HepG2 (cell line): ENCODE data around the gene SCFD1. TPM values are rescaled to one million over a fixed set of nuclear protein-coding genes. Genes with fewer than 3 reads are reported as not detected.

ENCODE experiments used
- AKAP8 ChIP-seq: sonication (generic); formaldehyde crosslinking; IDR thresholded peaks from 2 replicates; pipeline ENCODE4 v1.5.1; 2020; ENCODE audit warnings: mild to moderate bottlenecking, missing genetic modification reagents
- ARNTL ChIP-seq: sonication (generic); formaldehyde crosslinking; IDR thresholded peaks from 2 replicates; pipeline ENCODE4 v1.4.0; 2020; ENCODE audit warnings: mild to moderate bottlenecking, missing genetic modification reagents
- CHD2 ChIP-seq: IDR thresholded peaks from 2 replicates; pipeline ENCODE4 v1.6.1; 2011; ENCODE audit warnings: low read depth, low read length, improper control_type of control experiment
- DNMT1 ChIP-seq: sonication (generic); formaldehyde crosslinking; IDR thresholded peaks from 2 replicates; pipeline ENCODE4 v1.5.1; 2020; ENCODE audit warnings: mild to moderate bottlenecking, missing genetic modification reagents
- EEA1 ChIP-seq: sonication (generic); formaldehyde crosslinking; IDR thresholded peaks from 2 replicates; pipeline ENCODE4 v1.5.1; 2020; ENCODE audit warnings: mild to moderate bottlenecking, missing genetic modification reagents, borderline replicate concordance
- ETV6 ChIP-seq: sonication (generic); formaldehyde crosslinking; conservative IDR thresholded peaks from 2 replicates; pipeline ENCODE4 v1.4.0; 2020; ENCODE audit warnings: missing genetic modification reagents
- FLYWCH1 ChIP-seq: sonication (generic); formaldehyde crosslinking; IDR thresholded peaks from 2 replicates; pipeline ENCODE4 v1.8.1; 2023; ENCODE audit warnings: mild to moderate bottlenecking, missing genetic modification reagents
- FOXO1 ChIP-seq: sonication (generic); formaldehyde crosslinking; IDR thresholded peaks from 2 replicates; pipeline ENCODE4 v1.4.0; 2020; ENCODE audit warnings: missing genetic modification reagents
- HMG20A ChIP-seq: IDR thresholded peaks from 2 replicates; pipeline ENCODE4 v1.6.1; 2016; ENCODE audit warnings: borderline replicate concordance
- HMG20B ChIP-seq: conservative IDR thresholded peaks from 2 replicates; pipeline ENCODE4 v1.6.1; 2016; ENCODE audit warnings: missing genetic modification reagents, missing compliant biosample characterization
- IRF2 ChIP-seq: IDR thresholded peaks from 2 replicates; pipeline ENCODE4 v1.6.1; 2018; ENCODE audit warnings: missing genetic modification reagents, missing compliant biosample characterization
- KDM2A ChIP-seq: sonication (generic); formaldehyde crosslinking; IDR thresholded peaks from 2 replicates; pipeline ENCODE4 v1.4.0; 2020; ENCODE audit warnings: low read depth, missing genetic modification reagents, borderline replicate concordance
- MTA3 ChIP-seq: sonication (generic); formaldehyde crosslinking; IDR thresholded peaks from 2 replicates; pipeline ENCODE4 v1.4.0; 2020; ENCODE audit warnings: missing genetic modification reagents
- NFIC ChIP-seq: IDR thresholded peaks from 2 replicates; pipeline ENCODE4 v1.6.1; 2012; ENCODE audit warnings: mild to moderate bottlenecking, low read length, inconsistent platforms
- NPAS2 ChIP-seq: sonication (generic); formaldehyde crosslinking; IDR thresholded peaks from 2 replicates; pipeline ENCODE4 v1.8.0; 2022; ENCODE audit warnings: mild to moderate bottlenecking, missing genetic modification reagents, borderline replicate concordance
- NR3C1 ChIP-seq: sonication (generic); formaldehyde crosslinking; IDR thresholded peaks from 2 replicates; pipeline ENCODE4 v1.4.0; 2020; ENCODE audit warnings: missing genetic modification reagents
- POGZ ChIP-seq: sonication (generic); formaldehyde crosslinking; IDR thresholded peaks from 2 replicates; pipeline ENCODE4 v1.4.0; 2020; ENCODE audit warnings: mild to moderate bottlenecking, missing genetic modification reagents
- U2AF2 ChIP-seq: fragments of 200-400 bp; formaldehyde crosslinking; IDR thresholded peaks from 2 replicates; pipeline ENCODE4 v1.6.1; 2017; ENCODE audit warnings: low read depth, mild to moderate bottlenecking, low read length
- ZBTB46 ChIP-seq: sonication (generic); formaldehyde crosslinking; IDR thresholded peaks from 2 replicates; pipeline ENCODE4 v1.4.0; 2020; ENCODE audit warnings: mild to moderate bottlenecking, missing genetic modification reagents, borderline replicate concordance
- ZNF292 ChIP-seq: sonication (generic); formaldehyde crosslinking; IDR thresholded peaks from 2 replicates; pipeline ENCODE4 v1.8.1; 2022; ENCODE audit warnings: mild to moderate bottlenecking, low read depth, missing genetic modification reagents, borderline replicate concordance
- ZNF33B ChIP-seq: sonication (generic); formaldehyde crosslinking; IDR thresholded peaks from 2 replicates; pipeline ENCODE4 v1.5.1; 2020; ENCODE audit warnings: mild to moderate bottlenecking, missing genetic modification reagents
- ZNF432 ChIP-seq: sonication (generic); formaldehyde crosslinking; IDR thresholded peaks from 2 replicates; pipeline ENCODE4 v1.5.0; 2020; ENCODE audit warnings: missing genetic modification reagents, mild to moderate bottlenecking, borderline replicate concordance
- ZNF567 ChIP-seq: sonication (generic); formaldehyde crosslinking; IDR thresholded peaks from 2 replicates; pipeline ENCODE4 v1.8.1; 2023; ENCODE audit warnings: mild to moderate bottlenecking, missing genetic modification reagents, borderline replicate concordance
- ZNF629 ChIP-seq: sonication (generic); formaldehyde crosslinking; conservative IDR thresholded peaks from 2 replicates; pipeline ENCODE4 v1.5.0; 2020; ENCODE audit warnings: missing genetic modification reagents
- ZNF775 ChIP-seq: sonication (generic); formaldehyde crosslinking; IDR thresholded peaks from 2 replicates; pipeline ENCODE4 v1.4.0; 2020; ENCODE audit warnings: missing genetic modification reagents, mild to moderate bottlenecking, moderate library complexity, borderline replicate concordance
- polyA plus RNA-seq, 8 experiments: library from polyadenylated mRNA; depleted of rRNA in 3 of 8; stranded (reverse) in 7 of 8; unstranded in 1 of 8; fragments of >200 nt; fragmentation: Illumina TruSeq in 4 of 8; extraction: Trizol in 4 of 8; gene quantifications; 2 replicates each; pipeline versions ENCODE4 v1.2.1 to v1.2.3, GENCODE V29; 2011 to 2016; ENCODE audit warnings: low read depth in 4 of 8, missing spikeins in 1 of 8, mixed read lengths in 1 of 8; ENCODE audit not compliant: insufficient read depth in 1 of 8
- total RNA-seq, 5 experiments: library from RNA; depleted of rRNA; stranded (reverse); fragments of >200 nt; fragmentation: Illumina TruSeq; extraction: Trizol; gene quantifications; 2 replicates each; pipeline ENCODE4 v1.2.3, GENCODE V29; 2016; ENCODE audit warnings: low read depth in 1 of 5
- TF ChIP-seq, protein P1 (sequence below): sonication (generic); formaldehyde crosslinking; IDR thresholded peaks from 2 replicates; pipeline ENCODE4 v1.8.0; 2022; ENCODE audit warnings: missing genetic modification reagents, mild to moderate bottlenecking, moderate library complexity, borderline replicate concordance
- TF ChIP-seq, protein P2 (sequence below): sonication (generic); IDR thresholded peaks from 2 replicates; pipeline ENCODE4 v1.6.1; 2016; ENCODE audit warnings: low read depth, borderline replicate concordance

Gene SCFD1
- total and polyA plus RNA-seq, 2 of the 13 experiments (the other 11 are each of a cell fraction or from before 2014, with no cell fraction given): 235 to 256 TPM

DNA sequence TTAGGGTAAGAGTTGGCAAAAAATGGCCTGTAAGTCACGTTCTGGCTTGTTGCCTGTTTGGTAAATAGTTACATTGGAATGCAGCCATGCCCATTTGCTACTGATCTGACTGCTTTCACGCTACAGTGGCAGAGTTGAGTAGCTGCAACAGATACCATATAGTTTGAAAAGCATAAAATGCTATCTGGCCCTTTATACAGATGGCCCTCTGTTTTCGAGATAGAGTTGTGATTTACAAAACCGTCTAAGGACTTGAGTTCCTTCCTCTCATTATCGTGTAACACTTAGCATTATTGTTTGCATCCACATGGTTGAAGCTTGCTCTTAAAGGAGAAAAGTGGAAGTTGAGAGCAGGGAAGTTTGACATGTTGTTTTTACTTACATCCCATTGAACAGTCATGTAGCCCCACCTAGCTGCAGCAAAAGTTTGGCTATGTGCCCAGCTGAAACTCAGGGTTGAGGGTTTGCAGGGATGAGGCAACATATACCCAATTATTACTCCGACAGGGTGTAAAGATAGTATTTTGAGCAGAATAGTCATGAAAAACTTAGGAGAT is 11.3 kb upstream of the SCFD1 start (continued):
- TF ChIP-seq ZNF775 (CRISPR knock-in tag): no peak
- TF ChIP-seq DNMT1 (CRISPR knock-in tag): no peak
- TF ChIP-seq ZNF432: no peak
- no peak for TF ChIP-seq CHD2
- TF ChIP-seq MTA3 (CRISPR knock-in tag): no peak
- no peak for TF ChIP-seq IRF2 (CRISPR knock-in tag)
- peak; percentile 84; the same call in 1 of the 2 replicates for TF ChIP-seq NPAS2 (CRISPR knock-in tag)
- no peak for TF ChIP-seq FLYWCH1 (CRISPR knock-in tag)
- TF ChIP-seq ZNF567: no peak
- no peak for TF ChIP-seq KDM2A (CRISPR knock-in tag)
- TF ChIP-seq ZNF33B (CRISPR knock-in tag): no peak
- no peak for TF ChIP-seq EEA1 (CRISPR knock-in tag)
- no peak for TF ChIP-seq HMG20B (CRISPR knock-in tag)
- peak; percentile 65; the same call in 1 of the 2 replicates for TF ChIP-seq NFIC
- no peak for TF ChIP-seq U2AF2
- TF ChIP-seq AKAP8 (CRISPR knock-in tag): no peak
- TF ChIP-seq, protein P1, sequence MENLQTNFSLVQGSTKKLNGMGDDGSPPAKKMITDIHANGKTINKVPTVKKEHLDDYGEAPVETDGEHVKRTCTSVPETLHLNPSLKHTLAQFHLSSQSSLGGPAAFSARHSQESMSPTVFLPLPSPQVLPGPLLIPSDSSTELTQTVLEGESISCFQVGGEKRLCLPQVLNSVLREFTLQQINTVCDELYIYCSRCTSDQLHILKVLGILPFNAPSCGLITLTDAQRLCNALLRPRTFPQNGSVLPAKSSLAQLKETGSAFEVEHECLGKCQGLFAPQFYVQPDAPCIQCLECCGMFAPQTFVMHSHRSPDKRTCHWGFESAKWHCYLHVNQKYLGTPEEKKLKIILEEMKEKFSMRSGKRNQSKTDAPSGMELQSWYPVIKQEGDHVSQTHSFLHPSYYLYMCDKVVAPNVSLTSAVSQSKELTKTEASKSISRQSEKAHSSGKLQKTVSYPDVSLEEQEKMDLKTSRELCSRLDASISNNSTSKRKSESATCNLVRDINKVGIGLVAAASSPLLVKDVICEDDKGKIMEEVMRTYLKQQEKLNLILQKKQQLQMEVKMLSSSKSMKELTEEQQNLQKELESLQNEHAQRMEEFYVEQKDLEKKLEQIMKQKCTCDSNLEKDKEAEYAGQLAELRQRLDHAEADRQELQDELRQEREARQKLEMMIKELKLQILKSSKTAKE (CRISPR knock-in tag): no peak
- TF ChIP-seq, protein P2, sequence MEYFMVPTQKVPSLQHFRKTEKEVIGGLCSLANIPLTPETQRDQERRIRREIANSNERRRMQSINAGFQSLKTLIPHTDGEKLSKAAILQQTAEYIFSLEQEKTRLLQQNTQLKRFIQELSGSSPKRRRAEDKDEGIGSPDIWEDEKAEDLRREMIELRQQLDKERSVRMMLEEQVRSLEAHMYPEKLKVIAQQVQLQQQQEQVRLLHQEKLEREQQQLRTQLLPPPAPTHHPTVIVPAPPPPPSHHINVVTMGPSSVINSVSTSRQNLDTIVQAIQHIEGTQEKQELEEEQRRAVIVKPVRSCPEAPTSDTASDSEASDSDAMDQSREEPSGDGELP: no peak
- no peak for TF ChIP-seq FOXO1 (CRISPR knock-in tag)
- no peak for TF ChIP-seq ARNTL (CRISPR knock-in tag)
- TF ChIP-seq ZNF629 (CRISPR knock-in tag): peak; percentile 97
- TF ChIP-seq HMG20A: no peak
- TF ChIP-seq ETV6 (CRISPR knock-in tag): no peak
- TF ChIP-seq NR3C1 (CRISPR knock-in tag): no peak
- no peak for TF ChIP-seq ZBTB46
- TF ChIP-seq POGZ (CRISPR knock-in tag): peak; percentile 31; the same call in 1 of the 2 replicates
- TF ChIP-seq ZNF292 (CRISPR knock-in tag): no peak
